Stimulated activated CD4-positive, alpha-beta T cell treated with anti-CD3 and anti-CD28 coated beads, TNF-alpha, amount 100 ng/mL, for 48 hours (primary cell): ENCODE measurements around the gene HOXB1.

Experiments used
- DNase-seq, 3 donors: peaks; one replicate each; pipeline ENCODE4 v3.0.0-alpha.2; 2020; ENCODE audit warnings: low read depth in 3 of 3

Gene HOXB1

GRCh38 chr17:48530887-48531272 lies at the start of gene HOXB1:
Gene HOXB1, minus strand, starts transcription at chr17:48531011. Its CDS starts 107 bp downstream, at chr17:48530904.
- no peak for DNase-seq

DNA sequence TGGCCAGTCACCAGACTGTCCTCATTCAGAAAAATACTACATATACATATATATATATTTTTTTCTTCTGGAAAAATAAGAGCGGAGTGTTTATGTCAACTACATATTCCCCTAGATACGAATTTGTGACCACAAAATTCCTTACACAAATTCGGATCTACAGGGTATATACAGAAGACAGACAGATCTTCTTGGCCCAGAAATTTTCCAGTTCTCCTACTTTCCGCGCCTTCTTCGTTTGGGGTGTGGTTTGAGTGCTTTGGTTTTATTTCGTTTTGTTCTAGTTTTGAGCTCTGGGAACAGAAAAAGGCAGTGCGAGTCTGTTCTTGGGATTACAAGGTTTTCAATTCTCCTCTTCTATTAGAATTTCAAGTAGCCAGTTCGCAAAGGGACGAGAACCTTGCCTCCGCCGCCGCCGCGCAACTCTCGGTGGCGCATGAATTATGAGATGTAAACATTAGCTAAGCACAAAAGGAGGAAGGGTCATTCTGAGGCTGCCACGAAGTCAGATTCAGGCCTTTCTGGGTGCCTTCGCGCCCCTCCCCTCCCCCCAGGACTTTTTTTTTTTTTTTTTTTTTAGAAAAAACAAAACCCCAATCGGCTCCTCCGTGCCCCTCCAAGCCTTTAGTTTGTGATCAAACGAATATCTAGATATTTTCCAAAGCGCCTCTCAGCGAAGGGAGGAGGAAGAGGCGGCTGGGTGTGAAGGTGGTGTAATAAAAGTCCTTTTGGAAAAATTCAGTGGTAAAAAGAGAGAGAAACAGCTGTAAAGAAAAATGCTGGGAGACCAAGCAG lies 49.1 kb upstream of the HOXB1 start:
- DNase-seq: no peak

DNA sequence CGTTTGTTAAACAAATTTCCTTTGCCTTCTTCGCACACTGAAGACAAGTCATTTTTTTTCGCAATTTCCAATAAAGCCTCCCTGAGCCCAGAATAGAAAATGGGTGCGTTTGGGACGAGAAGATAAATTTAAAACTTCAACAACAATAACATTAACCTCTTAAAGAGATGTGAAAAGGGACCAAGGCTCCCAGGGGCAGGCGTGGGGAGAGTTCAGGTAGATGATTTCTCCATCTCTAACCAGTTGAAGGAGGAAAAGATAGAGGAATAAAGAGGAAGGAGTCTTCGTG lies 48.6 kb upstream of the HOXB1 start:
- no peak for DNase-seq

- no peak for DNase-seq
Observed at GRCh38 chr17:48578616-48579470, 48.0 kb upstream of the HOXB1 start.

DNA sequence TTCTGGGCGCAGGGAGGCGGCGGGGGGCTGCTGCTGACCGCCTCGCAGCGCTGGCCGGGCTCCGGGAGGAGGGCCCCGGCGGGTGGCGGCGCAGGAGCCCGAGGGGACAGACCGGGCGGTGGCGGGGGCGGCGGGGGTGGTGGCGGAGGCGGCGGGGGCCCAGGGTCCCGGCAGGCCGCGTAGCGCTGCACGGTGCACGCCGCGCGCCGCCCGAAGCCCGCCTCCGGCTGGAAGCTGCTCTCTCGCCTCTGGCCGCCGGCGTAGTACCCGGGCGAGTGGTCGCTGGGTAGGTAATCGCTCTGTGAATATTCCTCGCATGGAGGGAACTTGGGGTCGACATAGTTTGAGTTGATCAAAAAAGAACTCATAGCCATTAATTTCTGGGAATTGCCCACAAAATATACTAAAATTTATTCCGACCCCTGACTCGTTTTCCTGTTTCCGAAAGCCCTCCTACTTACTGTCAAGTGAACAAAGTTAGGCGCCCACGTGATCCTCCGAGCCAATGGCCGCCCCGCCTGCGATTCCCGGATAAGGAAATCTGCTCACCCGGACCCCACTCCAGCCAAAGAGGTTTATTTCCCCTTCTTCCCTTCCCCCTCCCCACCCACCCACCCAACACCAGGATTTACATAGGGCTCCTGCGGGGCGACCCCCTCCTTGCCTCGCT lies 47.3 kb upstream of the HOXB1 start, which contains the start of gene HOXB4:
Gene HOXB4, minus strand, starts transcription at position 405 of the 670 bp plus-strand sequence. Its CDS starts 31 bp downstream, at position 374.
- no peak for DNase-seq

- DNase-seq: no peak
Observed at GRCh38 chr17:48577330-48577945, 46.6 kb upstream of the HOXB1 start.

DNA sequence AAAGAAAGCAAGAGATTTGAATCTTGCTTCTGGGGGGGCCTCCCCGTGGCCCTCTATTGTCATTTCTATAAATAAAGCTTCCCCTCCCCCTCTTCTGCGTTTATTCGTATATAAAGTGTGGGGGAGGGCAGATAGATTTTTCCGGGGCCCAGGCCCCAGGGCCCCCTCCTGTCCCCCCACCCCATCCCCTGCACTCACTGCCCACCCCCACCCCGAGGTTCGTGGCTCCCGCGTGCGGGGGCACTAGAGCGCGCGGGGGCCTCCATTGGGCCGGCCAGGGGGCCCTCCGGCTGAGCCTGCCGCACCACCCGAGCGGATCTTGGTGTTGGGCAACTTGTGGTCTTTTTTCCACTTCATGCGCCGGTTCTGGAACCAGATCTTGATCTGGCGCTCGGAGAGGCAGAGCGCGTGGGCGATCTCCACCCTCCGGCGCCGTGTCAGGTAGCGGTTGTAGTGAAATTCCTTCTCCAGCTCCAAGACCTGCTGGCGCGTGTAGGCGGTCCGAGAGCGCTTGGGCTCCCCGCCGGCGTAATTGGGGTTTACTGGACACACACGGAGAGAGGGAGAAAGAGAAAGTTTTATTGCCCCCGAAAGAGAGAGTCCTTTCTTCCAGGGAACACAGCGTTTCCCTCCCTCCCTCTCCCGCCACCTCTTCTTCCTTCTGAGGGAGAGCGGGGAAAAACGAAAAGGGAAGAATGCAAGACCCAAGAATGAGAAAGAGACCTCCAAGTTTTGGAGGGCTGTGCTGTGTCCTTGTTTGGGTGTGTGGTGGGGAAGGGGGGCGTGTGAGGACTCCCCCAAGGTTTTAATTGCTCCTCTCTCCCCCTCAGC lies 45.9 kb upstream of the HOXB1 start:
- DNase-seq: no peak

DNA sequence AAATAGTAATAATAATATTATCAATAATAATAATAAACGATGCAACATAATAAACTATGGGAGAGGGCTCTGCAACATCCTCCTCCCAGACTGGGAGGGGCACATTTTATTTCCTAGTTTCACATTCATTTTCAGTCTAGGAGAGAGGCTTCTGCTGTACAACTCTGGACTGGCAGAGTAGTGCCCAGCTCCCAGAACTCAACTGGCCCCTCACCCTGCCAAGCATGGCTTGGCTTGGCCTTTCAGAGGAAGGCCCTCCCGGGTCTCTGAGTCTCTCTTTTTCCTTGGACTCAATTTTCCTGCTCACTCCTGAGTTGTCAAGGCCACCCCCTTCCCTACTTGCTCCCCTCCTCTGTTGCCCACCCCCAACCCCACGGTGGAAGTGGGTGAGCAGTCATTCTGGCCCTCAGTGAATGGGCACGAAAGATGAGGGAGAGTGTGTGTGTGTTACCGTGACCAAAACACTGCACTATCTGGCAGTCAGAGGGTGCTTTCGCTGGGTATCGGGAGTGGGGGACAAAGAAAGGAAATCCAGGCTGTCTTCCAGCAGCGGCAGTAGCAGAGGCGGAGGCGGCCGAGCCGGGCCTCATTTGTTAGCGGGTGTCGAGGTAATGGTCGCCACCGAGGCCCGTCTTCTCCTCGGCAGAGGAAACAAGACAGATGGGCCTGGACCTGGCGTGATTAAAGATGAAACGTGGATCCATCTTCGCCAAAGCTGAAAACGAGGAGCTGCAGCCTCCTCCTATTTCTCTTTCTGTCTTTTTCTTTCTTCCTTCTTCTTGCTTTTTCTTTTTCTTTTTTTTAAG lies 45.1 kb upstream of the HOXB1 start:
- no peak for DNase-seq

GRCh38 chr17:48575066-48575582 lies 44.3 kb upstream of the HOXB1 start:
- DNase-seq: no peak

DNA sequence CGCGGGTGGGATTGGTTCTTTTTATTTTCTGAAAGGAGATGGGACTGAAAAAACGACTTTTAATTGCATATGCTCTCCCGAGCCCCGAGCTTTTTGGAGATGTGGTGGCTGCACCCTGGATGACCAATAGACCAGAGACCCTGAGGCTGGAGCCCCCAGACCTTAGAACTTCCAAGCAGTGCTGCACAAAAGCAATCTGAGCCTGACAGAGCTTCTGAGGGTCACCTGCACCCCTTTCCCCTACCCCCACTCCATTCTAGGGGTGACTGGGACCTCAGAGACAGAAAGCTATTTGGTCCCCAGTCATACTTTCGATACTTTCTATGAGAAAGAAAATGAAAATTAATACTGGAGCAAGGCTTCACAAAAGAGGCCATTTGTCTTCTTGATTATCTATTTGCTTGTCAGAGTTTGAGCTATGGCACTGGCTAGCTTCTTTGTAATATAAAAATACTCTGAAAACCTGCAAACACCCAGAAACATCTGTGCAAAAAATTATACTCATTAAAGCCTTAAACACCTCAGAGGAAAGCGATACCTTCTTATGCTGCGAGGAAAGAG lies 43.8 kb upstream of the HOXB1 start:
- DNase-seq: no peak

- DNase-seq: no peak
Observed at GRCh38 chr17:48571826-48572417, 41.1 kb upstream of the HOXB1 start.

GRCh38 chr17:48571024-48571818 lies 40.4 kb upstream of the HOXB1 start:
- no peak for DNase-seq

DNA sequence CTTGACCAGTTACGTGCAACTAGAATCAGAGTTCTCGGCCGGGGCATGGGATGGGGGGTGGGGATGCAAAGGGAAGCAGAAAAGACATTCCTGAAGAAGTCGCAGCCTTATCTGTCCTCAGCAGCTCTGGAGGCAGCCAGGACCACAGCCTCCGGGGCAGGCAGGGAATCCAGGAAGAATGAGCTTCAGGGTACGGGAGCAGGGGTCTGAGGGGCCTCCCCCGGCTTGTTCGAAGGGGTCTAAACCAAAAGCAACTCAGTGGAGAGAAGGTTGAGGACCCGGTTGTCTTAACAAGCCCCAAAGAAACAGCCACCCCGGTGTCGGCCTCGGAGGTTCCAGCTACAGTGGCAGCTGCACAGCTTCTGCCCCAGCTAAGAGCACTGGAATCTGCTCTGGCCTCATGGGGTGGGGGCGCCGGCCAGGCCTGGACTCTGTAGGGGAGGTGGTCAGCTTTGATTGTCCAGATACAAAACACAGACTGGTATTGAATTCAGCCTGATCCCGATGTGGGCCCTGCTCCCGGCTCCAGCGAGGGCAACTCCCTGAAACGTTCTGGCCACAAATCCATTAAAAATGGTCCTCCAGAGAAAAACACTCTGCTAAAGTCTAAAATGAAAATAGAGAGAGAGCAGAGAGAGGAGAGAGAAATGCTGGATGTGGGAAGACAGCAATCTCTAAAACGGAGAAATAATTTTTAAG lies 39.7 kb upstream of the HOXB1 start:
- no peak for DNase-seq

DNA sequence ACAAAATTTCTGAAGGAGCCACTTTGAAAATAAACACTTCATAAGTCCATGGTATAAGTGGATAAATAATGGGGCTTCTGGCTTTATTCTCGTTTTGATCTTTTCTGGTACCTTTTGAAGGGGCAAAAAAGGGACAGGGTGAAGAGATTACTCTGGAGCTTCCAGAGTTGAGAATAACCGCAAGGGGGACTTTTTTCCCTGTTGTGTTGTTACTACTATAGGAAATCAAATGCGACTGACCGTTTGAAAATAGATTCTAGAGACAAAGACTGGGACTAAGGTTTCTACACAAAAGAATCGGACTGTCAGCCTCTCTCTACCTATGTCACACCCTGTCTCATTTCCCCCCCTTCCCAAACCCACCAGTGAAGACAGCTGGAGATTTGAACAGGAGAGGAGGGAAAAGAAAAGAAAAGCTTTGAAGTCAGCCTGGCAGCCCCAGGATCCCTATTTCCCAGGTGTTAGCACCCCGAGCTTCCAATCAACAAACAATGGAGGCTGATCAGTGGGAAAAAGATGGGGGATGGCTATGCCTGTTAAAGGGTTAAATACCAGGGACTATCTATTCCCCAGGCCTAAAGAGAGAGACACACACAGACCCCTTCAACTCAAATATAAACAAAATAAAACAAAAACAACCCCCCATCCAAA lies 39.0 kb upstream of the HOXB1 start:
- DNase-seq: no peak

DNA sequence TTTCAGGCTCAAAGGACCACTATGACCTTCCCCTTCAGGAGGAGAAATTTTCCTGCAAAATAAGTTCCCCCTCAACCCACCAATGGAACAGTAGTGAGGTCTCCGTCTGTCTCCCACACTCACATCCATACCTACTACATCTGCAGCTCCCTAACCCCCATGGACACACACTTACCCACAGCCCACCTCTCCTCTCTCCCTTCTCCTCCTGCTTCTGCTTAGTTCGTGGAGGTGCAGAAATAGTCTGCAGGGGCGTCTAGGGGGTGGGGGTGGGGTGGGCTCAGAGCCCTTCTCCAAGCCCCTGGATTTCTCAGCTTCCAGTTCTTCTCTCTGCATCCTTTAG lies 38.4 kb upstream of the HOXB1 start:
- no peak for DNase-seq

- no peak for DNase-seq
Observed at GRCh38 chr17:48568499-48569239, 37.9 kb upstream of the HOXB1 start.
